ENCODE data around the gene HK2. TPM values are rescaled to one million over a fixed set of nuclear protein-coding genes. Genes with fewer than 3 reads are reported as not detected.

The HK2 gene
- total and polyA plus RNA-seq, 2 of the 4 experiments (the other 2 are of a cell fraction): 17.4 to 20.9 TPM

DNA sequence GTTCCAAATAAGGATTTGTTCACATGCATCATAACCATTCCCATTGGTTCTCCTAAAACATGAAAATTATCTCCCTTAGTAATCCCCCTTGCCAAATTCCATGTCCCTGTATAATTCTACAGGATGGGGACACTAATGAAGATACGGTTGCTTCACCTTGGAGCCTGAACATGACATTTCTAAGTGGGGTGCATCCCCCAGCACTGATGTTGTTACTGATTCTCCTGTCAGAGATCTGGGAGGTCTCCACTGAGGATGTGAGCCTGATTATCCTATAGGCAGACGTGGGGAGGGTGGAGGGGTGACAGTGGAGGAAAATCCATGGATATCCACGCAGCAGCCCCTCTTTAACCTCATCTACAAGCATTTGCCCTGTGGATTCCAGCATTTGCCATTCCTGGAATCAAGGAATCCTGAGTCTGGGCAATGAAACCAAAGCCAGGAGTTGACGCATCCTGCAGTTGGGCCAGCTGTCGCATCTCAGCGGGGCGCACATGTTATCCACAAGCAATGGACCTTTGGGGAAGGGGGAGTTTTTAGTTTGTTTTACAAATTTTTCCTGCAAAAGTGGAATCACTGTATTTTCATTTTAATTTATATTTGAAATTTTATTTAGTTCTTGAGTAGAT is 57.3 kb downstream of the HK2 start:
- Histone ChIP-seq H3K14ac (replicated peaks; ENCODE audit: low read depth, low read length) (no peak overlapping the region), H3K18ac (ENCODE audit: low read depth, low read length) (no peak overlapping the region), H3K9me1 (ENCODE audit: insufficient read depth, low read length) (peaks cover 30% of the 10 kb centered on the region), H2AFZ (replicated peaks; ENCODE audit: low read length, poor library complexity) (no peak overlapping the region), H3K9me3 (ENCODE audit: control insufficient read depth, insufficient read depth, low read length) (no peaks in the 10 kb centered on the region), H3K4me2 (ENCODE audit: low read depth, low read length) (no peak overlapping the region), H3K79me1 (ENCODE audit: low read depth in 1 of 2, low read length in 2 of 2) (peaks cover 4 to 20% of the 10 kb centered on the region in 2 experiments; a peak in 3 of 4 replicates), H3K27ac (ENCODE audit: insufficient read depth, low read length) (no peak overlapping the region), H2AK5ac (ENCODE audit: low read depth, low read length) (no peak overlapping the region), H4K5ac (ENCODE audit: low read depth, low read length) (no peak overlapping the region), H2AK9ac (replicated peaks; ENCODE audit: low read depth, low read length, poor library complexity) (no peak overlapping the region), H2BK120ac (ENCODE audit: low read depth, low read length) (peak overlapping the region; percentile 18; the same call in 1 of the 2 replicates), H3K4me3 (ENCODE audit: insufficient read depth, low read depth, low read length) (no peak overlapping the region), H3K9ac (ENCODE audit: low read depth, low read length) (no peak overlapping the region), H2BK15ac (ENCODE audit: low read depth, low read length) (no peak overlapping the region; the same call in 2 of the 3 replicates), H4K20me1 (ENCODE audit: insufficient read depth, low read length) (peaks cover 8% of the 10 kb centered on the region; the same call in 1 of the 2 replicates), H3K23ac (ENCODE audit: low read depth, low read length) (0 out of 2 replicates have a peak overlapping the region, but pooled peaks have one; percentile 7), H3K56ac (ENCODE audit: extremely low read depth, insufficient read depth, low read length) (no peak overlapping the region), H3K4ac (ENCODE audit: low read depth, low read length) (peak overlapping the region; percentile 25; the same call in 1 of the 2 replicates), H2BK20ac (ENCODE audit: low read depth, low read length) (peak overlapping the region; percentile 56; the same call in 1 of the 2 replicates), H3K4me1 (ENCODE audit: control insufficient read depth, insufficient read depth, low read length) (peaks cover 33% of the 10 kb centered on the region), H4K8ac (ENCODE audit: low read depth in 2 of 2, low read length in 2 of 2) (no peak overlapping the region), H2BK5ac (ENCODE audit: low read depth, low read length, poor library complexity, severe bottlenecking) (peak overlapping the region; percentile 46), H3K36me3 (ENCODE audit: control insufficient read depth, insufficient read depth, low read length) (peaks cover 47% of the 10 kb centered on the region), H4K91ac (ENCODE audit: insufficient read depth, low read depth, low read length) (peak overlapping the region; percentile 18; the same call in 1 of the 2 replicates), H3K27me3 (ENCODE audit: control insufficient read depth, insufficient read depth, low read length) (no peaks in the 10 kb centered on the region)
- in situ Hi-C loops (cut with MboI; ENCODE audit: low sequenced_read_pairs) (no loop called here), intact Hi-C loops (cut with micrococcal nuclease) (no loop called here), dilution Hi-C loops (cut with HindIII; ENCODE audit: low sequenced_read_pairs, unreplicated experiment) (no loop called here)
- no CpG with 5 or more reads among the region's 7 CpGs for WGBS, 2 experiments (ENCODE audit: extremely low coverage in 2 of 2, insufficient read length in 1 of 2)
- DNase-seq (no peak), ATAC-seq (ENCODE audit: low read depth) (no peak)
- ChIA-PET CTCF (no interaction called here), POLR2A (ENCODE audit: unreplicated experiment) (no interaction called here)
- no TSS peak for BruUV-seq (replicated peaks)
- TF ChIP-seq FOS (IDR thresholded peaks at IDR 0.05; ENCODE audit: low read depth, low read length) (no peak), CHD1 (IDR thresholded peaks at IDR 0.05; ENCODE audit: low read depth, low read length) (no peak), MAFK (IDR thresholded peaks at IDR 0.05; ENCODE audit: low read depth, low read length) (no peak), BHLHE40 (IDR thresholded peaks at IDR 0.05; ENCODE audit: low read depth, low read length) (no peak), MXI1 (IDR thresholded peaks at IDR 0.05; ENCODE audit: borderline replicate concordance, low read depth, low read length) (no peak), SMC3 (IDR thresholded peaks at IDR 0.05; ENCODE audit: low read depth, low read length) (no peak), RAD21 (IDR thresholded peaks at IDR 0.05; ENCODE audit: low read length) (no peak), NFE2L2 (IDR thresholded peaks at IDR 0.05; ENCODE audit: low read depth, low read length) (no peak), RFX5 (IDR thresholded peaks at IDR 0.05; ENCODE audit: low read depth, low read length) (no peak), CEBPB (IDR thresholded peaks at IDR 0.05; ENCODE audit: low read depth, low read length) (no peak)
- TF ChIP-seq, protein P1, sequence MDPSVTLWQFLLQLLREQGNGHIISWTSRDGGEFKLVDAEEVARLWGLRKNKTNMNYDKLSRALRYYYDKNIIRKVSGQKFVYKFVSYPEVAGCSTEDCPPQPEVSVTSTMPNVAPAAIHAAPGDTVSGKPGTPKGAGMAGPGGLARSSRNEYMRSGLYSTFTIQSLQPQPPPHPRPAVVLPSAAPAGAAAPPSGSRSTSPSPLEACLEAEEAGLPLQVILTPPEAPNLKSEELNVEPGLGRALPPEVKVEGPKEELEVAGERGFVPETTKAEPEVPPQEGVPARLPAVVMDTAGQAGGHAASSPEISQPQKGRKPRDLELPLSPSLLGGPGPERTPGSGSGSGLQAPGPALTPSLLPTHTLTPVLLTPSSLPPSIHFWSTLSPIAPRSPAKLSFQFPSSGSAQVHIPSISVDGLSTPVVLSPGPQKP (IDR thresholded peaks at IDR 0.05; ENCODE audit: borderline replicate concordance, low read depth, low read length): no peak
- TF ChIP-seq, protein P2, sequence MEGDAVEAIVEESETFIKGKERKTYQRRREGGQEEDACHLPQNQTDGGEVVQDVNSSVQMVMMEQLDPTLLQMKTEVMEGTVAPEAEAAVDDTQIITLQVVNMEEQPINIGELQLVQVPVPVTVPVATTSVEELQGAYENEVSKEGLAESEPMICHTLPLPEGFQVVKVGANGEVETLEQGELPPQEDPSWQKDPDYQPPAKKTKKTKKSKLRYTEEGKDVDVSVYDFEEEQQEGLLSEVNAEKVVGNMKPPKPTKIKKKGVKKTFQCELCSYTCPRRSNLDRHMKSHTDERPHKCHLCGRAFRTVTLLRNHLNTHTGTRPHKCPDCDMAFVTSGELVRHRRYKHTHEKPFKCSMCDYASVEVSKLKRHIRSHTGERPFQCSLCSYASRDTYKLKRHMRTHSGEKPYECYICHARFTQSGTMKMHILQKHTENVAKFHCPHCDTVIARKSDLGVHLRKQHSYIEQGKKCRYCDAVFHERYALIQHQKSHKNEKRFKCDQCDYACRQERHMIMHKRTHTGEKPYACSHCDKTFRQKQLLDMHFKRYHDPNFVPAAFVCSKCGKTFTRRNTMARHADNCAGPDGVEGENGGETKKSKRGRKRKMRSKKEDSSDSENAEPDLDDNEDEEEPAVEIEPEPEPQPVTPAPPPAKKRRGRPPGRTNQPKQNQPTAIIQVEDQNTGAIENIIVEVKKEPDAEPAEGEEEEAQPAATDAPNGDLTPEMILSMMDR (conservative IDR thresholded peaks at IDR 0.05; ENCODE audit: low read depth, low read length): no peak

Data from IMR-90 (cell line).